Ascending aorta (tissue), 2 donors: Measurements from ENCODE around the gene LCNL1. TPM values are rescaled to one million over a fixed set of nuclear protein-coding genes. Genes with fewer than 3 reads are reported as not detected.

Experiments
- DNase-seq, 2 donors: peaks; one replicate each; pipeline ENCODE4 v3.0.0-alpha.2; 2019; ENCODE audit warnings: low spot score in 2 of 2
- H3K27ac ChIP-seq, 2 donors: fragments of 200-600 bp; sonication (generic); one replicate each; pipeline ENCODE4 v1.5.1; 2016 to 2017; ENCODE audit warnings: mild to moderate bottlenecking in 1 of 2
- H3K27me3 ChIP-seq: fragments of 200-600 bp; sonication (generic); one replicate; pipeline ENCODE4 v1.5.1; 2017
- H3K36me3 ChIP-seq, 2 donors: fragments of 200-600 bp; sonication (generic); one replicate each; pipeline ENCODE4 v1.5.1; 2016
- H3K4me1 ChIP-seq, 2 donors: fragments of 200-600 bp; sonication (generic); one replicate each; pipeline ENCODE4 v1.5.1; 2016 to 2017; ENCODE audit warnings: mild to moderate bottlenecking in 1 of 2
- H3K4me3 ChIP-seq, 2 donors: fragments of 200-600 bp; sonication (generic); one replicate each; pipeline ENCODE4 v1.5.1; 2016 to 2017; ENCODE audit warnings: mild to moderate bottlenecking in 1 of 2
- H3K9me3 ChIP-seq, 2 donors: fragments of 200-600 bp; sonication (generic); one replicate each; pipeline ENCODE4 v1.5.1; 2016
- intact Hi-C: fragments of 100-400 bp; cut with DNase I; formaldehyde crosslinking; loops from one replicate; pipeline ENCODE4 v1.15.1; 2023
- total RNA-seq: library from RNA; depleted of rRNA; stranded (reverse); fragments of >200 nt; gene quantifications from one replicate; pipeline ENCODE4 v1.1.0, GENCODE V29; 2016
- TF ChIP-seq, protein P1 (sequence below), 3 experiments: fragments of 200-600 bp in 2 of 3; fragments of 450-650 bp in 1 of 3; sonication (generic) in 2 of 3; IDR thresholded peaks; one replicate each; pipeline ENCODE4 v1.5.1; 2016 to 2019; ENCODE audit warnings: antibody characterized with exemption in 3 of 3, mild to moderate bottlenecking in 1 of 3, moderate library complexity in 1 of 3

Gene LCNL1
- total RNA-seq, 1 donor from 2014 or later, result not detected

DNA sequence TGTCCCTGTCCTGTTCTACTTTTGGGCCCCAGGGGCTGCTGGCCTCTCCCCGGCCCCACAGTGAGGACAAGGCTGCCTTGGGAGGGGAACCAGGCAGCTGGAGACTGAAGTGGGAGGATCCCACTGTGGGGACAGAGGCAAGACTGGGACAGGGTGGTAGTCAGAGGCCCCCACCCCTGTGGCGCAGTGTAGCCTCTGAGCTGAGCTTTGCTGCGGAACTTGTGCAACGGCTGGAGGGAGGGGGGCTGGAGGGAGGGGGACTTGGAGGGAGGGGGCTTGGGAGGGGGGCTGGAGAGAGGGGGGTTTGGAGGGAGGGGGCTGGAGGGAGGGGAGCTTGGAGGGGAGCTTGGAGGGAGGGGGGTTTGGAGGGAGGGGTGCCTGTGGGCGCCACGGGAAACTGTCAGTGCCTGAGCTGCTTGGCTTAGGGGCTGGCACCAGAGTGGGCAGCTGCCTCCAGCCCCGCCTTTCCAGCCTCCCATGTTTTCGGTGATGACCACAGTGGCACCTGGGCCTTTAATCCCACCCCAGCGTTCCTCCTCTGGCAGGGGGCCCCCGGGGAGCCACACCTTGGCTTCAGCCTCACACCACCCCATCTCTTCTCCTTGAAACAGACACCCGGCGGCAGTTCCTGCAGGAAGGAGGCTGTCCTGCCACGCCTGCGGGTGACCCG is 51.4 kb downstream of the LCNL1 start:
- intact Hi-C loops, result no loop called here
- H3K36me3 ChIP-seq, result peaks cover 3 to 6% of the 10 kb centered on the region in 2 donors
- H3K4me1 ChIP-seq, result peaks cover 4 to 9% of the 10 kb centered on the region in 2 donors
- TF ChIP-seq, protein P1, sequence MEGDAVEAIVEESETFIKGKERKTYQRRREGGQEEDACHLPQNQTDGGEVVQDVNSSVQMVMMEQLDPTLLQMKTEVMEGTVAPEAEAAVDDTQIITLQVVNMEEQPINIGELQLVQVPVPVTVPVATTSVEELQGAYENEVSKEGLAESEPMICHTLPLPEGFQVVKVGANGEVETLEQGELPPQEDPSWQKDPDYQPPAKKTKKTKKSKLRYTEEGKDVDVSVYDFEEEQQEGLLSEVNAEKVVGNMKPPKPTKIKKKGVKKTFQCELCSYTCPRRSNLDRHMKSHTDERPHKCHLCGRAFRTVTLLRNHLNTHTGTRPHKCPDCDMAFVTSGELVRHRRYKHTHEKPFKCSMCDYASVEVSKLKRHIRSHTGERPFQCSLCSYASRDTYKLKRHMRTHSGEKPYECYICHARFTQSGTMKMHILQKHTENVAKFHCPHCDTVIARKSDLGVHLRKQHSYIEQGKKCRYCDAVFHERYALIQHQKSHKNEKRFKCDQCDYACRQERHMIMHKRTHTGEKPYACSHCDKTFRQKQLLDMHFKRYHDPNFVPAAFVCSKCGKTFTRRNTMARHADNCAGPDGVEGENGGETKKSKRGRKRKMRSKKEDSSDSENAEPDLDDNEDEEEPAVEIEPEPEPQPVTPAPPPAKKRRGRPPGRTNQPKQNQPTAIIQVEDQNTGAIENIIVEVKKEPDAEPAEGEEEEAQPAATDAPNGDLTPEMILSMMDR (IDR thresholded peaks at IDR 0.05), result no peak
- H3K27me3 ChIP-seq, result no peaks in the 10 kb centered on the region
- no peak overlapping the region for H3K27ac ChIP-seq
- H3K4me3 ChIP-seq, result peak overlapping the region in 1 of 2 donors; percentile 25
- no peak for DNase-seq
- no peaks in the 10 kb centered on the region for H3K9me3 ChIP-seq

DNA sequence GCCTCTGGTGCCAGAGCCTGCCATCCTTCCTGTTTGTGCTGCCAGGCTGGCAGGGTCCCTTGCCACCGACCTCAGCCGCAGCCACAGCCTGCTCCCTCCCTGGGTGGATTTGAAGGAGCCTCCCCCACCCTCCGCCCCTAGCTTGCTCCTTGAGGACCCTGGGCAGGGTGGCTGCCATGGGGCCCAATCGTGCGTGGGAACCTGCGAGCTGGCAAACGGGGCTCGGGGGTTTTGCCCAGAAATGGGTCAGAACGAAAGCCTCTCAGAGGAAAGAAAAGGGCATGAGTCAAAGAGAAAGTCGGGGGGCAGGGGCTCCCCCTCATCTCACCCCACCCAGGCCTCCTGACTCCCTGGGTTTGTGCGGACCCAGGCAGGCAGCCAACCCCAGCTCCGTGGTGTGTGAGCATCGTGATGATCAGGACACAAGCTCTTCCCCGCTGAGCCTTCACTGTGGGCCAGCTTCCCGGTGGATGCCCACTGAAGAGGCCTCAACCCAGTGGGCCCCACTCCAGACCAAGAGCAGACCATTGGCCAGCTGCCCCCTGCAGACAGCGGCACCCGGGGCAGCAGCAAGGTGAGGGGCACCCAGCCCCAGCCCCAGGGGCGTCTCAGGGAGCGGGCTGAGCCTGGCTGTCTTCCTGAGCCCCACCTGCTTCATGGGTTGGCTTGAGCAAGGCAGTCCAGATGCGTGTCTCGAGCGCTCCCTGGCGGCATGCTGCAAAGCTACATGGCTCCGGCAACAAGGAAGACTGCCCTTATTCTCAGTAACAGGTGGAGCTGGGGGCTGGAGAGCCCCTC is 52.1 kb downstream of the LCNL1 start:
- Histone ChIP-seq H3K27ac (no peak overlapping the region), H3K4me3 (no peak overlapping the region), H3K9me3 (no peaks in the 10 kb centered on the region), H3K4me1 (peaks cover 0 to 7% of the 10 kb centered on the region in 2 donors), H3K27me3 (no peaks in the 10 kb centered on the region), H3K36me3 (peaks cover 10 to 13% of the 10 kb centered on the region in 2 donors)
- peak in 1 of 2 donors; percentile 84 for DNase-seq
- intact Hi-C loops, result loop anchor here (1.0 kb wide), 1 partner anchor 248 kb away; no protein-coding TSS in a partner anchor
- TF ChIP-seq, protein P1 (IDR thresholded peaks at IDR 0.05), result peak; percentile 82 to 94 (median 91)

Other genes with a start within 250 kb of the LCNL1 start
- 28.5 TPM for gene LCN10, start 240.1 kb upstream of the LCNL1 start, total RNA-seq
- gene LCN6, start 234.5 kb upstream of the LCNL1 start, total RNA-seq, result 130 TPM
- not detected for gene LCN8, start 224.8 kb upstream of the LCNL1 start, total RNA-seq
- not detected for gene LCN15, start 218.5 kb upstream of the LCNL1 start, total RNA-seq
- 10.9 TPM for gene TMEM141, start 191.6 kb upstream of the LCNL1 start, total RNA-seq
- gene CCDC183, start 186.7 kb upstream of the LCNL1 start, total RNA-seq, result not detected
- 70.9 TPM for gene RABL6, start 175.0 kb upstream of the LCNL1 start, total RNA-seq
- gene AJM1, start 140.5 kb upstream of the LCNL1 start, total RNA-seq, result 5.9 TPM
- gene PHPT1, start 133.6 kb upstream of the LCNL1 start, total RNA-seq, result 108 TPM
- 5.0 TPM for gene MAMDC4, start 130.6 kb upstream of the LCNL1 start, total RNA-seq
- 140 TPM for gene EDF1, start 116.7 kb upstream of the LCNL1 start, total RNA-seq
- 4.4 TPM for gene TRAF2, start 96.5 kb upstream of the LCNL1 start, total RNA-seq
- 421 TPM for gene FBXW5, start 38.3 kb upstream of the LCNL1 start, total RNA-seq
- 8.6 TPM for gene C8G, start 37.8 kb upstream of the LCNL1 start, total RNA-seq
- gene LCN12, start 30.7 kb upstream of the LCNL1 start, total RNA-seq, result not detected
- 68.3 TPM for gene PTGDS, start 5.5 kb upstream of the LCNL1 start, total RNA-seq
- gene PAXX, start 9.4 kb downstream of the LCNL1 start, total RNA-seq, result 87.0 TPM
- 2.8 TPM for gene CLIC3, start 13.6 kb downstream of the LCNL1 start, total RNA-seq
- 102 TPM for gene ABCA2, start 45.2 kb downstream of the LCNL1 start, total RNA-seq
- not detected for gene FUT7, start 49.1 kb downstream of the LCNL1 start, total RNA-seq
- 579 TPM for gene NPDC1, start 63.2 kb downstream of the LCNL1 start, total RNA-seq
- gene ENTPD2, start 71.1 kb downstream of the LCNL1 start, total RNA-seq, result not detected
- 8.7 TPM for gene SAPCD2, start 87.6 kb downstream of the LCNL1 start, total RNA-seq
- 17.1 TPM for gene UAP1L1, start 94.5 kb downstream of the LCNL1 start, total RNA-seq
- gene MAN1B1, start 104.0 kb downstream of the LCNL1 start, total RNA-seq, result 85.3 TPM
- 176 TPM for gene DPP7, start 131.7 kb downstream of the LCNL1 start, total RNA-seq
- gene GRIN1, start 156.2 kb downstream of the LCNL1 start, total RNA-seq, result not detected
- gene LRRC26, start 187.1 kb downstream of the LCNL1 start, total RNA-seq, result not detected
- gene TMEM210, start 189.1 kb downstream of the LCNL1 start, total RNA-seq, result not detected
- gene ANAPC2, start 205.6 kb downstream of the LCNL1 start, total RNA-seq, result 24.1 TPM
- gene SSNA1, start 205.7 kb downstream of the LCNL1 start, total RNA-seq, result 123 TPM
- 2.8 TPM for gene TPRN, start 217.7 kb downstream of the LCNL1 start, total RNA-seq
- gene TMEM203, start 222.7 kb downstream of the LCNL1 start, total RNA-seq, result 24.3 TPM
- 27.0 TPM for gene NDOR1, start 222.7 kb downstream of the LCNL1 start, total RNA-seq
- 6.7 TPM for gene RNF208, start 239.2 kb downstream of the LCNL1 start, total RNA-seq
- not detected for gene CYSRT1, start 242.2 kb downstream of the LCNL1 start, total RNA-seq
- not detected for gene RNF224, start 244.5 kb downstream of the LCNL1 start, total RNA-seq
- not detected for gene SLC34A3, start 247.9 kb downstream of the LCNL1 start, total RNA-seq